ENCODE measurements around the gene HRK. TPM values are rescaled to one million over a fixed set of nuclear protein-coding genes. Genes with fewer than 3 reads are reported as not detected.

The HRK gene
- polyA plus RNA-seq, 3 donors: 0.15 TPM; not detected in 2

- peaks cover 0 to 33% of the 10 kb centered on the region in 2 donors for H3K4me1 ChIP-seq (ENCODE audit: control insufficient read depth in 1 of 2, insufficient read depth in 2 of 2, low read length in 2 of 2)
- Mint-ChIP-seq H3K9me3 (peaks cover 0 to 23% (median 11%) of the 10 kb centered on the region in 7 donors), H3K27me3 (ENCODE audit: low read depth in 3 of 3) (peaks cover 82 to 96% (median 87%) of the 10 kb centered on the region in 3 donors), H3K4me3 (peak overlapping the region; percentile 28 to 92), H3K36me3 (peaks cover 1 to 7% of the 10 kb centered on the region in 2 donors), H3K4me1 (peaks cover 15% of the 10 kb centered on the region), H3K27ac (no peak overlapping the region)
- intact Hi-C loops (cut with micrococcal nuclease): no loop called here
- no peak overlapping the region for H3K4me3 ChIP-seq (replicated peaks in 1 of 3; ENCODE audit: low read depth in 2 of 3, low read length in 3 of 3)
- peak overlapping the region; percentile 37 for H3K4me2 ChIP-seq (replicated peaks; ENCODE audit: extremely low read depth, low read length, poor library complexity, severe bottlenecking)
- H3K36me3 ChIP-seq (replicated peaks in 1 of 2; ENCODE audit: control insufficient read depth in 1 of 2, insufficient read depth in 2 of 2, low read length in 2 of 2): no peaks in the 10 kb centered on the region
- H2AFZ ChIP-seq (ENCODE audit: insufficient read depth, low read depth, low read length, poor library complexity, severe bottlenecking): no peak overlapping the region
- no peaks in the 10 kb centered on the region for H3K79me2 ChIP-seq (ENCODE audit: insufficient read depth, low read length)
- no peak for TF ChIP-seq CTCF (IDR thresholded peaks at IDR 0.05)
- peaks cover 70 to 84% of the 10 kb centered on the region in 2 donors for H3K27me3 ChIP-seq (ENCODE audit: control insufficient read depth in 2 of 2, insufficient read depth in 2 of 2, low read length in 2 of 2)
- no peak overlapping the region for H3K9ac ChIP-seq (ENCODE audit: insufficient read depth, low read length, poor library complexity, severe bottlenecking)
- H3K9me3 ChIP-seq (replicated peaks in 1 of 2; ENCODE audit: control insufficient read depth in 1 of 2, insufficient read depth in 1 of 2, low read length in 2 of 2): peaks cover 1 to 37% of the 10 kb centered on the region in 2 donors
- no peaks in the 10 kb centered on the region for H4K20me1 ChIP-seq (ENCODE audit: insufficient read depth, low read length)
- WGBS (ENCODE audit: insufficient coverage): 2% methylated on average over 50 of the region's 52 CpGs
- H3K27ac ChIP-seq (ENCODE audit: low read depth in 1 of 2, low read length in 2 of 2): no peak overlapping the region
- no peak for DNase-seq
Observed at GRCh38 chr12:116879509-116880212, 1.6 kb downstream of the HRK start.

GRCh38 chr12:116878567-116879508 is 2.4 kb downstream of the HRK start:
- peak overlapping the region; percentile 37 for H3K4me2 ChIP-seq (replicated peaks; ENCODE audit: extremely low read depth, low read length, poor library complexity, severe bottlenecking)
- H3K79me2 ChIP-seq (ENCODE audit: insufficient read depth, low read length): no peaks in the 10 kb centered on the region
- H2AFZ ChIP-seq (ENCODE audit: insufficient read depth, low read depth, low read length, poor library complexity, severe bottlenecking): no peak overlapping the region
- intact Hi-C loops (cut with micrococcal nuclease): no loop called here
- peaks cover 0 to 30% of the 10 kb centered on the region in 2 donors for H3K4me1 ChIP-seq (ENCODE audit: control insufficient read depth in 1 of 2, insufficient read depth in 2 of 2, low read length in 2 of 2)
- H3K27ac Mint-ChIP-seq: peak overlapping the region in 2 of 7 donors; percentile 8 to 26
- peaks cover 3 to 7% of the 10 kb centered on the region in 2 donors for H3K36me3 Mint-ChIP-seq
- no peaks in the 10 kb centered on the region for H3K36me3 ChIP-seq (replicated peaks in 1 of 2; ENCODE audit: control insufficient read depth in 1 of 2, insufficient read depth in 2 of 2, low read length in 2 of 2)
- peaks cover 15% of the 10 kb centered on the region for H3K4me1 Mint-ChIP-seq
- H3K9me3 ChIP-seq (replicated peaks in 1 of 2; ENCODE audit: control insufficient read depth in 1 of 2, insufficient read depth in 1 of 2, low read length in 2 of 2): peaks cover 5 to 41% of the 10 kb centered on the region in 2 donors
- H3K9me3 Mint-ChIP-seq: peaks cover 0 to 30% (median 17%) of the 10 kb centered on the region in 7 donors
- no peak overlapping the region for H3K4me3 ChIP-seq (replicated peaks in 1 of 3; ENCODE audit: low read depth in 2 of 3, low read length in 3 of 3)
- H3K27me3 ChIP-seq (ENCODE audit: control insufficient read depth in 2 of 2, insufficient read depth in 2 of 2, low read length in 2 of 2): peaks cover 70 to 77% of the 10 kb centered on the region in 2 donors
- under 1% methylated on average over 41 of the region's 55 CpGs for WGBS (ENCODE audit: insufficient coverage)
- peaks cover 81 to 95% (median 91%) of the 10 kb centered on the region in 3 donors for H3K27me3 Mint-ChIP-seq (ENCODE audit: low read depth in 3 of 3)
- H3K4me3 Mint-ChIP-seq: peak overlapping the region; percentile 25 to 92
- no peak overlapping the region for H3K27ac ChIP-seq (ENCODE audit: low read depth in 1 of 2, low read length in 2 of 2)
- TF ChIP-seq CTCF (IDR thresholded peaks at IDR 0.05): no peak
- H3K9ac ChIP-seq (ENCODE audit: insufficient read depth, low read length, poor library complexity, severe bottlenecking): no peak overlapping the region
- DNase-seq: no peak
- no peaks in the 10 kb centered on the region for H4K20me1 ChIP-seq (ENCODE audit: insufficient read depth, low read length)
